Omental fat pad (tissue), 4 donors: ENCODE measurements around the gene LIN7B. TPM values are rescaled to one million over a fixed set of nuclear protein-coding genes. Genes with fewer than 3 reads are reported as not detected.

Source experiments
- ATAC-seq: fragments of 150-250 bp; one replicate; pipeline ENCODE4 v1.9.1; 2016; ENCODE audit warnings: mild to moderate bottlenecking, moderate library complexity; ENCODE audit not compliant: low FRiP score
- DNase-seq: peaks from one replicate; pipeline ENCODE4 v3.0.0-alpha.2; 2019; ENCODE audit warnings: low spot score
- CTCF ChIP-seq, 3 donors: fragments of 450-650 bp; IDR thresholded peaks; one replicate each; pipeline ENCODE4 v1.5.1; 2016 to 2017; ENCODE audit warnings: antibody characterized with exemption in 3 of 3, mild to moderate bottlenecking in 3 of 3, moderate library complexity in 2 of 3
- total RNA-seq, 4 donors: library from RNA; depleted of rRNA; stranded (reverse); fragments of >200 nt; gene quantifications; one replicate each; pipeline ENCODE4 v1.1.0, GENCODE V29; 2016

Gene LIN7B
- total RNA-seq, 4 donors from 2014 or later, result 3.7 to 9.0 (median 3.9) TPM; not detected in 1

- ATAC-seq, result no peak
- no peak for DNase-seq
- TF ChIP-seq CTCF (IDR thresholded peaks at IDR 0.05), result no peak
These were observed 15.0 kb downstream of the LIN7B start for GRCh38 chr19:49129238-49129583.

DNA sequence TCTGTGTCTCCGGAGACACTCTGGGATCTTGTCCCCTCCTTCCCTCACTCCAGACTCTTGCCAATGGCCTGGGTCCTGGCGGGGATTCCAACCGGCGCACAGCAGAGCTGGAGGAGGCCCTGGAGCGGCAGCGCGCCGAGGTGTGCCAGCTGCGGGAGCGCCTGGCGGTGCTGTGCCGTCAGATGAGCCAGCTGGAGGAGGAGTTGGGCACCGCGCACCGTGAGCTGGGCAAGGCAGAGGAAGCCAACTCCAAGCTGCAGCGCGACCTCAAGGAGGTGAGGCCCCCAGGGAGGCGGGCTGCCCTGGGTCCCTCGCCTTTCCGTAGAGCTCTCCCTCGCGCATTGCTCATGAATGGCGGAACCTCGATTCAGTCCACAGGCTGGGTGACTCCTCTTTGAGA lies 16.2 kb downstream of the LIN7B start:
- TF ChIP-seq CTCF (IDR thresholded peaks at IDR 0.05), result no peak
- ATAC-seq (no peak), DNase-seq (no peak)

- DNase-seq, result no peak
- no peak for TF ChIP-seq CTCF (IDR thresholded peaks at IDR 0.05)
- no peak for ATAC-seq
These were observed 18.9 kb downstream of the LIN7B start for GRCh38 chr19:49132974-49133609.

DNA sequence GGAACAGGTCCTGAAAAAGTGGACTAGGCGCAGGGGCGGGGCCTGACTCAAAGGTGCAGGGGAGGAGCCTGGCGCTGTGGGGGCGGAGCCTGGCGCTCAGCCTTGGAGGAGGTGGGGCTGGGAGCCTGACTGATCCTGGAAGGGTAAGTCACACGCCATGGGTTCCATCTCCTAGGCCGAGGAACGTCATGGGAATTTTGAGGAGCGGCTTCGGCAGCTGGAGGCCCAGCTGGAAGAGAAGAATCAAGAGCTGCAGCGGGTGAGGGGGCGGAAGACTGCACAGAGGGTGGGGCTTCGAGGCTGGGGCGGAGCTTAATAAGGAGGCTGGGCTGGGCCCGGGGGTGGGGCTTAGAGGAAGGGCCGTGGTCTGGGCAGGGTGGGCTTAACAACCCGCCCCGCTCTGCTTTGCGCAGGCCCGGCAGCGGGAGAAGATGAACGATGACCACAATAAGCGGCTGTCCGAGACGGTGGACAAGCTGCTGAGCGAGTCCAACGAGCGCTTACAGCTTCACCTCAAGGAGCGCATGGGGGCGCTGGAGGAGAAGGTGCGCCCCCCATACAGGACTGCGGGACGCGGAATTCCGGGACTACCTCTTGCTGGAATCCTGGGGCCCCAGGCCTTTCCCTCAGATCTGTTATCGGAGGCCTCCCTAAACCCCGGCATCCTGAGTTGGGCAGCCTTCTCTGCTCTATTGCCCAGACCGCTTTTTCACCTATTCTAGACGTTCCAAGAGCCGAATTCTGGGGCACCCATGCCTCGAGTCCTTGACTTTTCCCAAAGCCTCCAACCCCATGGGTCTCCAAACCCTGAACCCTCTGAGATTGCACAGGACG lies 19.7 kb downstream of the LIN7B start:
- DNase-seq, result no peak
- peak; percentile 38 for ATAC-seq
- TF ChIP-seq CTCF (IDR thresholded peaks at IDR 0.05), result no peak

DNA sequence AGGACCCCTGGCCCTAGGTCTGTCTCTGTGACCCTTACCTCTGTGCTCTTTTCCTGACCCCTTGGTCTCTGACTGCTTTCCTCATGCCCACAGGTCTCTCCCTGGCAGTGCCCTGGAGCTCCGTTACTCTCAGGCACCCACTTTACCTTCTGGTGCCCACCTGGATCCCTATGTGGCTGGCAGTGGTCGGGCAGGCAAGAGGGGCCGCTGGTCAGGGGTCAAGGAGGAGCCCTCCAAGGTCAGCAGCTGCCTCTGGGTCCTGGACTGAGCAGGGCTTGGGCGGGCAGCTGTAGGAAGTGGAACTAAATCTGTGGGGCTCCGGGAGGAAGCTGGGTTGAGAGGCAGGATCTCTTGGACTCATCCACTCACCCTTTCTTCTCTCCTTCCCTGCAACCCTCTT lies 21.5 kb downstream of the LIN7B start:
- no peak for TF ChIP-seq CTCF (IDR thresholded peaks at IDR 0.05)
- DNase-seq (no peak), ATAC-seq (no peak)

DNA sequence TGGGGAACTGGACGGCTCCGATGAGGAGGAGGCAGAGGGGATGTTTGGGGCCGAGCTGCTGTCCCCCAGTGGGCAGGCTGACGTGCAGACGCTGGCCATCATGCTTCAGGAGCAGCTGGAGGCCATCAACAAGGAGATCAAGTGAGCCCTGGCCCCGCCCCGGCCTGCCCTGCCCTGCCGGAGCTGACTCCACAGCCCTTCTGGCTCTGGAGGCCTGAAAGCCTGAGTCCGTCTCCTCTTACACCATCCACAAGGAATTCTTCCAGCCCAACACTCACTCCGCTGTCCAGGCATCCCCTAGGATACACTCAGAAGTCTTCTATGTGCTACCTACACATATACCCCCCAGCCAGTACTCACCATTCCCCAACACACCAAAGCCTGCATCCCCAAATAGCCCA lies 22.6 kb downstream of the LIN7B start:
- ATAC-seq (no peak), DNase-seq (no peak)
- no peak for TF ChIP-seq CTCF (IDR thresholded peaks at IDR 0.05)

DNA sequence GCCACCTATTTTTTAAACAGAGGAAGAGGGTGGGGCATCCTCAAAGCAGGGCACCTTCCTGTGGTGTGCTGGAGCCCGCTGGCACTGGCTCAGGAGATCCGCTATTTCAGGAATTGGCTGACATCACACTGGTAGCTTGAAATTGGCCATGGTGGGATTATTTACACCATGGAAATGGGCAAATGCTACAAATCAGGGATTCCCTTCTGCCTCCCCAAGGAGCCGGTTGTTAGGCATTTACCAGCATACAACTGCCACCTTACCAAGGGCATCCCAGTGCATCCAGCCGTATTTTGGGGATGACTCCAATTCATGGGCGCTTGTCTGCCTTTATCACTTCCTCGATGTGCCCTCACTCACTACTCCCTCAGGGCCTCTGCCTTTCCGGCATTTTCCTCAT lies 26.8 kb downstream of the LIN7B start:
- no peak for TF ChIP-seq CTCF (IDR thresholded peaks at IDR 0.05)
- DNase-seq (no peak), ATAC-seq (no peak)
